PC-9 (cell line): ENCODE data around the gene MYRIP. TPM values are rescaled to one million over a fixed set of nuclear protein-coding genes. Genes with fewer than 3 reads are reported as not detected.
"Not testable (repeated sequence)": the region's sequence is repeated elsewhere in the genome, so short reads cannot be mapped to it uniquely, and the experiment has no call there.

Source experiments
- BruUV-seq: library from RNA; stranded (reverse); fragments of 400-500 nt; replicated peaks from 2 replicates; lab custom pipeline; 2021; lab: Mats Ljungman, UMichigan
- CTCF ChIA-PET: fragments of 300-600 bp; sonication (Branson Sonifier 250); formaldehyde crosslinking; loops from one replicate; lab custom pipeline; 2022; ENCODE audit warnings: antibody characterized with exemption; lab: Charles Lee
- POLR2A ChIA-PET: fragments of 300-600 bp; sonication (Branson Sonifier 250); formaldehyde crosslinking; loops from one replicate; lab custom pipeline; 2022; ENCODE audit warnings: antibody characterized with exemption; ENCODE audit not compliant: unreplicated experiment; lab: Charles Lee
- DNase-seq, 2 experiments: peaks; one replicate each; pipeline versions ENCODE4 v3.0.0 to v3.0.0-alpha.2; 2015 to 2022; ENCODE audit warnings: mixed read lengths in 1 of 2
- H2AFZ ChIP-seq: fragments of 200-600 bp; sonication (generic); 2 replicates; pipeline ENCODE4 v1.8.1; 2017; ENCODE audit warnings: antibody characterized with exemption
- H3F3A ChIP-seq: fragments of 200-600 bp; sonication (generic); 2 replicates; pipeline ENCODE4 v1.8.1; 2017; ENCODE audit warnings: antibody characterized with exemption, mild to moderate bottlenecking, low read depth; ENCODE audit not compliant: insufficient read depth
- H3K27ac ChIP-seq: fragments of 200-600 bp; sonication (generic); 2 replicates; pipeline ENCODE4 v1.6.1; 2016; ENCODE audit warnings: mixed run types
- H3K27me3 ChIP-seq: fragments of 200-600 bp; sonication (generic); 2 replicates; pipeline ENCODE4 v1.6.1; 2016; ENCODE audit warnings: low read depth, mixed run types; ENCODE audit not compliant: insufficient read depth
- H3K36me3 ChIP-seq: fragments of 200-600 bp; sonication (generic); 2 replicates; pipeline ENCODE4 v1.6.1; 2016; ENCODE audit warnings: low read depth, mixed run types
- H3K4me1 ChIP-seq: fragments of 200-600 bp; sonication (generic); replicated peaks from 2 replicates; pipeline ENCODE4 v1.6.1; 2016; ENCODE audit warnings: mixed run types; ENCODE audit not compliant: insufficient read depth
- H3K4me2 ChIP-seq: fragments of 200-600 bp; sonication (generic); 2 replicates; pipeline ENCODE4 v1.6.1; 2017; ENCODE audit warnings: mixed run types
- H3K4me3 ChIP-seq: fragments of 200-600 bp; sonication (generic); 2 replicates; pipeline ENCODE4 v1.6.1; 2016; ENCODE audit warnings: mixed run types
- H3K79me2 ChIP-seq: fragments of 200-600 bp; sonication (generic); 2 replicates; pipeline ENCODE4 v1.6.1; 2017; ENCODE audit warnings: low read depth, mixed run types
- H3K9me2 ChIP-seq: fragments of 200-600 bp; sonication (generic); 2 replicates; pipeline ENCODE4 v1.8.1; 2017; ENCODE audit warnings: mild to moderate bottlenecking; ENCODE audit not compliant: insufficient read depth
- H3K9me3 ChIP-seq: fragments of 200-600 bp; sonication (generic); 2 replicates; pipeline ENCODE4 v1.8.1; 2016; ENCODE audit warnings: low read depth; ENCODE audit not compliant: insufficient read depth
- H4K20me1 ChIP-seq: fragments of 200-600 bp; sonication (generic); 2 replicates; pipeline ENCODE4 v1.8.1; 2017; ENCODE audit not compliant: insufficient read depth
- EZH2 ChIP-seq: fragments of 200-600 bp; sonication (generic); IDR thresholded peaks from 2 replicates; pipeline ENCODE4 v1.8.0; 2017; ENCODE audit warnings: antibody characterized with exemption, low read depth
- intact Hi-C: fragments of 100-400 bp; cut with micrococcal nuclease; formaldehyde crosslinking; loops from one replicate; pipeline ENCODE4 v1.10.0; 2022; ENCODE audit not compliant: unreplicated experiment
- total RNA-seq: library from RNA; stranded (reverse); gene quantifications from 2 replicates; pipeline ENCODE4 v1.2.3, GENCODE V29; 2021
- TF ChIP-seq, protein P1 (sequence below): fragments of 200-600 bp; sonication (generic); conservative IDR thresholded peaks from 2 replicates; pipeline ENCODE4 v1.6.1; 2017; ENCODE audit warnings: mixed run types, antibody characterized with exemption, mild to moderate bottlenecking, moderate library complexity

Gene MYRIP
- total RNA-seq, 1 experiment from 2014 or later = not detected

DNA sequence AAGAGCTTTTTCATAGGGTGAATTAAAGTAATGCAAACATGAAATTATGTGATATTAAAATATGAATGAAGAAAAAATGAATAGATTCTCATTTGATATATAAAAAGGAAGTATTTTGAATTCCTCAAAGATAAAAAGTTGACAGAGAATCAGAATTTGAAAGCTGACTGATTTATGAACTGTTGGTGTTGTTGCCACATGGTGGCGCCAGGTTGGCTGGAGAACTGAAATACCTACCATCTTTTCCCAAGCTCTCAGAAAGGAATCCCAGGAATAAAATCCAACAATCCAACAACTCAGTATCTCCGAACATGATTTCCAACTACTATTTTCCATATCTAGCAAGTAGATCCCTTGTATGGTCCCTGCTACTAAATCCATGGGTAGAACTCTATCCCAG, 3.1 kb downstream of the MYRIP start:
- no peaks in the 10 kb centered on the region for H3K79me2 ChIP-seq
- ChIA-PET POLR2A (no interaction called here), CTCF (no interaction called here)
- 0 out of 2 replicates have a peak, but pooled peaks cover 3% of the 10 kb centered on the region for H3K27me3 ChIP-seq
- H3K36me3 ChIP-seq = no peaks in the 10 kb centered on the region
- H2AFZ ChIP-seq = no peak overlapping the region
- no peak overlapping the region for H3K4me3 ChIP-seq
- H3K9me2 ChIP-seq = no peaks in the 10 kb centered on the region
- no TSS peak for BruUV-seq
- H4K20me1 ChIP-seq = no peaks in the 10 kb centered on the region
- no peak for DNase-seq
- TF ChIP-seq, protein P1, sequence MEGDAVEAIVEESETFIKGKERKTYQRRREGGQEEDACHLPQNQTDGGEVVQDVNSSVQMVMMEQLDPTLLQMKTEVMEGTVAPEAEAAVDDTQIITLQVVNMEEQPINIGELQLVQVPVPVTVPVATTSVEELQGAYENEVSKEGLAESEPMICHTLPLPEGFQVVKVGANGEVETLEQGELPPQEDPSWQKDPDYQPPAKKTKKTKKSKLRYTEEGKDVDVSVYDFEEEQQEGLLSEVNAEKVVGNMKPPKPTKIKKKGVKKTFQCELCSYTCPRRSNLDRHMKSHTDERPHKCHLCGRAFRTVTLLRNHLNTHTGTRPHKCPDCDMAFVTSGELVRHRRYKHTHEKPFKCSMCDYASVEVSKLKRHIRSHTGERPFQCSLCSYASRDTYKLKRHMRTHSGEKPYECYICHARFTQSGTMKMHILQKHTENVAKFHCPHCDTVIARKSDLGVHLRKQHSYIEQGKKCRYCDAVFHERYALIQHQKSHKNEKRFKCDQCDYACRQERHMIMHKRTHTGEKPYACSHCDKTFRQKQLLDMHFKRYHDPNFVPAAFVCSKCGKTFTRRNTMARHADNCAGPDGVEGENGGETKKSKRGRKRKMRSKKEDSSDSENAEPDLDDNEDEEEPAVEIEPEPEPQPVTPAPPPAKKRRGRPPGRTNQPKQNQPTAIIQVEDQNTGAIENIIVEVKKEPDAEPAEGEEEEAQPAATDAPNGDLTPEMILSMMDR = peak; percentile 38; the same call in 1 of the 2 replicates
- no peak for TF ChIP-seq EZH2
- intact Hi-C loops = no loop called here
- no peak overlapping the region for H3K4me2 ChIP-seq
- no peaks in the 10 kb centered on the region for H3K4me1 ChIP-seq
- no peaks in the 10 kb centered on the region for H3F3A ChIP-seq
- H3K27ac ChIP-seq = no peak overlapping the region
- no peaks in the 10 kb centered on the region for H3K9me3 ChIP-seq

DNA sequence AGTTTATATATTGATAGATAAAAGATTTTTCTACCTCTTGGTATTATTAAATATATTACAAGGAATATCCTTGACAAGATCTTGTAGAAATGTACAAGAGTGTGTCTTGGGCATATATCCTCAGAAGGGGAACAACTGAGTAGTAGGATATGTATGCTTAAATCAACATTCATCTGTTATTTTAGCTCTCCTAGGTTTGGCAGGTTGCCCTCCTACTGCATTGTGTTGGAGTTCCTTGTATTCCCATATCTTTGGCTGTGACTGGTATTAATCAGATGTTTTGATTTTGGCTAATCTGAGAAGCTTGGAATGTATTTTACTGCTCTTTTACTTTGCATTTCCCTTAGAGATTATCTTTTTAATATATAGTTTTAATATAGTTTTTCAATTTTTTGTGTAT, 4.6 kb downstream of the MYRIP start:
- ChIA-PET POLR2A (no interaction called here), CTCF (no interaction called here)
- Histone ChIP-seq H3K27ac (no peak overlapping the region), H4K20me1 (no peaks in the 10 kb centered on the region), H3F3A (no peaks in the 10 kb centered on the region), H3K9me3 (no peaks in the 10 kb centered on the region), H3K9me2 (no peaks in the 10 kb centered on the region), H3K4me2 (no peak overlapping the region), H3K36me3 (no peaks in the 10 kb centered on the region), H3K27me3 (0 out of 2 replicates have a peak, but pooled peaks cover 3% of the 10 kb centered on the region), H3K4me1 (no peaks in the 10 kb centered on the region), H3K4me3 (no peak overlapping the region), H2AFZ (no peak overlapping the region), H3K79me2 (no peaks in the 10 kb centered on the region)
- no peak for TF ChIP-seq EZH2
- TF ChIP-seq, protein P1 = no peak
- BruUV-seq = no TSS peak
- DNase-seq = no peak
- intact Hi-C loops = no loop called here

DNA sequence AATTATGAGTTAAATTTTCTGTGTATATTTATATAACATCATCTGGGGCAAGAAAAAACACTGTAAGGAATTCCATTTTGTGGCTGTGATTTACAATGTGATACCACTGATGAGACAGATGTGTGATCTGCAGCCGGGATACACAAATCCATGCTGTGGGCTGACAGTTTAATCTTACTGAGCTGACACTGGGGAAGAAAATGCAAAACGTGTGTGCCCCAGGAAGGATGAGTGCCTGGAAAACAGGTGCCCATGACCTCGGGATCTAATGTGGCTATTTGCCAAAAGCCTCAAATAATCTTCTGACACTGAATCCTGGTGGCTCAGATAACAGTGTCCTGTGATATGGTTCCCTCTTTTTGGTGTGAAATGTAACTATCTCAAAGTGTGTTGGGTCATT, 10.5 kb downstream of the MYRIP start:
- H2AFZ ChIP-seq = no peak overlapping the region
- H3K4me3 ChIP-seq = no peak overlapping the region
- POLR2A ChIA-PET = no interaction called here
- H3K79me2 ChIP-seq = no peaks in the 10 kb centered on the region
- CTCF ChIA-PET = no interaction called here
- no peaks in the 10 kb centered on the region for H4K20me1 ChIP-seq
- no peaks in the 10 kb centered on the region for H3K36me3 ChIP-seq
- no peaks in the 10 kb centered on the region for H3K9me3 ChIP-seq
- H3K27ac ChIP-seq = no peak overlapping the region
- intact Hi-C loops = no loop called here
- TF ChIP-seq, protein P1 = no peak
- no peaks in the 10 kb centered on the region for H3K4me1 ChIP-seq
- no peaks in the 10 kb centered on the region for H3K9me2 ChIP-seq
- BruUV-seq = no TSS peak
- no peak overlapping the region for H3K4me2 ChIP-seq
- no peak for DNase-seq
- no peaks in the 10 kb centered on the region for H3F3A ChIP-seq
- H3K27me3 ChIP-seq = no peaks in the 10 kb centered on the region

DNA sequence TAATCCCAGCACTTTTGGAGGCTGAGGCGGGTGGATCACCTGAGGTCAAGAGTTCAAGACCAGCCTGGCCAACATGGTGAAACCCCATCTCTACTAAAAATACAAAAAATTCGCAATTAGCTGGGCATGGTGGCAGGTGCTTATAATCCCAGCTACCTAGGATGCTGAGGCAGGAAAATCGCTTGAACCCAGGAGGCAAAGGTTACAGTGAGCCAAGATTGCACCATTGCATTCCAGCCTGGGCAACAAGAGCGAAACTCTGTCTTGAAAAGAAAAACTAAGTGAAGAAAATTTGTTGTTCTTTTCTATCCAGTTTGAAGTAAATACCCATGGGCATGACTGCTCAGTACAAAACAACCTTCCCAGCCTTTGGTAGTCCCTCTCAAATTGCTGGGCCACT, 24.4 kb downstream of the MYRIP start:
- H3K27ac ChIP-seq, H4K20me1 ChIP-seq, intact Hi-C loops, H2AFZ ChIP-seq, H3F3A ChIP-seq, H3K9me3 ChIP-seq, CTCF ChIA-PET, DNase-seq, H3K9me2 ChIP-seq, H3K36me3 ChIP-seq, H3K27me3 ChIP-seq, POLR2A ChIA-PET, BruUV-seq, H3K4me1 ChIP-seq, H3K4me3 ChIP-seq, H3K4me2 ChIP-seq, H3K79me2 ChIP-seq: not testable (repeated sequence)
